ENCODE data around the gene KBTBD4. TPM values are rescaled to one million over a fixed set of nuclear protein-coding genes. Genes with fewer than 3 reads are reported as not detected.
A peak's percentile ranks its signal among the peaks of the same experiment; 100 is the strongest.

KBTBD4 gene
- polyA plus RNA-seq, 3 donors, result 2.8 to 16.9 (median 13.8) TPM

- Histone ChIP-seq H3K9ac (ENCODE audit: insufficient read depth, low read length, poor library complexity, severe bottlenecking) (no peak overlapping the region), H3K9me3 (replicated peaks in 1 of 2; ENCODE audit: control insufficient read depth in 1 of 2, insufficient read depth in 1 of 2, low read length in 2 of 2) (no peaks in the 10 kb centered on the region), H3K27me3 (ENCODE audit: control insufficient read depth in 2 of 2, insufficient read depth in 2 of 2, low read length in 2 of 2) (no peaks in the 10 kb centered on the region), H2AFZ (ENCODE audit: insufficient read depth, low read depth, low read length, poor library complexity, severe bottlenecking) (no peak overlapping the region), H4K20me1 (ENCODE audit: insufficient read depth, low read length) (no peaks in the 10 kb centered on the region), H3K4me2 (replicated peaks; ENCODE audit: extremely low read depth, low read length, poor library complexity, severe bottlenecking) (no peak overlapping the region), H3K36me3 (replicated peaks in 1 of 2; ENCODE audit: control insufficient read depth in 1 of 2, insufficient read depth in 2 of 2, low read length in 2 of 2) (no peaks in the 10 kb centered on the region), H3K4me1 (ENCODE audit: control insufficient read depth in 1 of 2, insufficient read depth in 2 of 2, low read length in 2 of 2) (no peaks in the 10 kb centered on the region), H3K4me3 (replicated peaks in 1 of 3; ENCODE audit: low read depth in 2 of 3, low read length in 3 of 3) (no peak overlapping the region), H3K79me2 (ENCODE audit: insufficient read depth, low read length) (no peaks in the 10 kb centered on the region), H3K27ac (ENCODE audit: low read depth in 1 of 2, low read length in 2 of 2) (no peak overlapping the region)
- WGBS (ENCODE audit: insufficient coverage), result 100% methylated on average over 4 of the region's 4 CpGs
- Mint-ChIP-seq H3K9me3 (peaks cover 0 to 1% (median 0%) of the 10 kb centered on the region in 7 donors), H3K36me3 (peaks cover 0 to 8% of the 10 kb centered on the region in 2 donors), H3K4me3 (no peak overlapping the region), H3K4me1 (no peaks in the 10 kb centered on the region), H3K27ac (no peak overlapping the region), H3K27me3 (ENCODE audit: low read depth in 3 of 3) (peaks cover 0 to 2% (median 0%) of the 10 kb centered on the region in 3 donors)
- TF ChIP-seq, protein P1, sequence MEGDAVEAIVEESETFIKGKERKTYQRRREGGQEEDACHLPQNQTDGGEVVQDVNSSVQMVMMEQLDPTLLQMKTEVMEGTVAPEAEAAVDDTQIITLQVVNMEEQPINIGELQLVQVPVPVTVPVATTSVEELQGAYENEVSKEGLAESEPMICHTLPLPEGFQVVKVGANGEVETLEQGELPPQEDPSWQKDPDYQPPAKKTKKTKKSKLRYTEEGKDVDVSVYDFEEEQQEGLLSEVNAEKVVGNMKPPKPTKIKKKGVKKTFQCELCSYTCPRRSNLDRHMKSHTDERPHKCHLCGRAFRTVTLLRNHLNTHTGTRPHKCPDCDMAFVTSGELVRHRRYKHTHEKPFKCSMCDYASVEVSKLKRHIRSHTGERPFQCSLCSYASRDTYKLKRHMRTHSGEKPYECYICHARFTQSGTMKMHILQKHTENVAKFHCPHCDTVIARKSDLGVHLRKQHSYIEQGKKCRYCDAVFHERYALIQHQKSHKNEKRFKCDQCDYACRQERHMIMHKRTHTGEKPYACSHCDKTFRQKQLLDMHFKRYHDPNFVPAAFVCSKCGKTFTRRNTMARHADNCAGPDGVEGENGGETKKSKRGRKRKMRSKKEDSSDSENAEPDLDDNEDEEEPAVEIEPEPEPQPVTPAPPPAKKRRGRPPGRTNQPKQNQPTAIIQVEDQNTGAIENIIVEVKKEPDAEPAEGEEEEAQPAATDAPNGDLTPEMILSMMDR (IDR thresholded peaks at IDR 0.05), result no peak
- intact Hi-C loops (cut with micrococcal nuclease), result no loop called here
- no peak for DNase-seq
These were observed 24.5 kb upstream of the KBTBD4 start for GRCh38 chr11:47603295-47603694.

GRCh38 chr11:47599902-47600301, 21.1 kb upstream of the KBTBD4 start:
- no peak overlapping the region for H3K4me3 Mint-ChIP-seq
- TF ChIP-seq, protein P1 (IDR thresholded peaks at IDR 0.05), result no peak
- H3K36me3 ChIP-seq (replicated peaks in 1 of 2; ENCODE audit: control insufficient read depth in 1 of 2, insufficient read depth in 2 of 2, low read length in 2 of 2), result no peaks in the 10 kb centered on the region
- no peaks in the 10 kb centered on the region for H4K20me1 ChIP-seq (ENCODE audit: insufficient read depth, low read length)
- H3K4me3 ChIP-seq (replicated peaks in 1 of 3; ENCODE audit: low read depth in 2 of 3, low read length in 3 of 3), result no peak overlapping the region
- H3K27ac Mint-ChIP-seq, result peak overlapping the region in 1 of 7 donors; percentile 13
- no peak for DNase-seq
- H3K9ac ChIP-seq (ENCODE audit: insufficient read depth, low read length, poor library complexity, severe bottlenecking), result no peak overlapping the region
- H3K9me3 Mint-ChIP-seq, result peaks cover 0 to 1% (median 0%) of the 10 kb centered on the region in 7 donors
- intact Hi-C loops (cut with micrococcal nuclease), result no loop called here
- H3K4me2 ChIP-seq (replicated peaks; ENCODE audit: extremely low read depth, low read length, poor library complexity, severe bottlenecking), result no peak overlapping the region
- H3K27me3 Mint-ChIP-seq (ENCODE audit: low read depth in 3 of 3), result peaks cover 2 to 9% (median 6%) of the 10 kb centered on the region in 3 donors
- no peak overlapping the region for H3K27ac ChIP-seq (ENCODE audit: low read depth in 1 of 2, low read length in 2 of 2)
- 90% methylated on average over 3 of the region's 4 CpGs for WGBS (ENCODE audit: insufficient coverage)
- H3K9me3 ChIP-seq (replicated peaks in 1 of 2; ENCODE audit: control insufficient read depth in 1 of 2, insufficient read depth in 1 of 2, low read length in 2 of 2), result no peaks in the 10 kb centered on the region
- peaks cover 0 to 3% of the 10 kb centered on the region in 2 donors for H3K27me3 ChIP-seq (ENCODE audit: control insufficient read depth in 2 of 2, insufficient read depth in 2 of 2, low read length in 2 of 2)
- no peaks in the 10 kb centered on the region for H3K4me1 ChIP-seq (ENCODE audit: control insufficient read depth in 1 of 2, insufficient read depth in 2 of 2, low read length in 2 of 2)
- no peaks in the 10 kb centered on the region for H3K79me2 ChIP-seq (ENCODE audit: insufficient read depth, low read length)
- H2AFZ ChIP-seq (ENCODE audit: insufficient read depth, low read depth, low read length, poor library complexity, severe bottlenecking), result no peak overlapping the region
- H3K36me3 Mint-ChIP-seq, result no peaks in the 10 kb centered on the region
- H3K4me1 Mint-ChIP-seq, result no peaks in the 10 kb centered on the region
